Stomach (tissue), 9 donors: ENCODE measurements around the gene SMIM1. TPM values are rescaled to one million over a fixed set of nuclear protein-coding genes. Genes with fewer than 3 reads are reported as not detected.

Experiments used
- DNase-seq, 2 donors: peaks; one replicate each; pipeline versions ENCODE4 v3.0.0 to v3.0.0-alpha.2; 2013 to 2019
- H3K27ac ChIP-seq, 5 donors: fragments of 200-600 bp in 4 of 5; sonication (generic) in 4 of 5; one replicate each; pipeline ENCODE4 v1.5.1; 2013 to 2019; ENCODE audit warnings: mild to moderate bottlenecking in 1 of 5, moderate library complexity in 1 of 5
- H3K27me3 ChIP-seq, 3 donors: fragments of 200-600 bp; sonication (generic); one replicate each; pipeline ENCODE4 v1.5.1; 2017 to 2019; ENCODE audit warnings: mixed run types in 1 of 3
- H3K36me3 ChIP-seq, 4 donors: fragments of 200-600 bp; sonication (generic); 1 replicate in 3 of 4; 2 replicates in 1 of 4; pipeline ENCODE4 v1.5.1; 2016 to 2019
- H3K4me1 ChIP-seq, 4 donors: fragments of 200-600 bp; sonication (generic); one replicate each; pipeline ENCODE4 v1.5.1; 2016 to 2019
- H3K4me3 ChIP-seq, 4 donors: fragments of 200-600 bp; sonication (generic) in 3 of 4; one replicate each; pipeline ENCODE4 v1.5.1; 2016 to 2019; ENCODE audit warnings: mild to moderate bottlenecking in 1 of 4
- H3K9me3 ChIP-seq, 4 donors: fragments of 200-600 bp; sonication (generic); one replicate each; pipeline ENCODE4 v1.5.1; 2016 to 2019
- EP300 ChIP-seq: sonication (generic); formaldehyde crosslinking; IDR thresholded peaks from one replicate; pipeline ENCODE4 v1.6.1; 2017; ENCODE audit warnings: antibody characterized with exemption
- POLR2A ChIP-seq, 4 donors: fragments of 450-650 bp; IDR thresholded peaks; one replicate each; pipeline ENCODE4 v1.6.1; 2016; ENCODE audit warnings: antibody characterized with exemption in 4 of 4, control low read depth in 2 of 4, mild to moderate bottlenecking in 1 of 4, moderate library complexity in 1 of 4
- POLR2AphosphoS5 ChIP-seq, 3 donors: sonication (generic); formaldehyde crosslinking; IDR thresholded peaks; one replicate each; pipeline ENCODE4 v1.6.1; 2016; ENCODE audit warnings: antibody characterized with exemption in 3 of 3
- WGBS, 5 donors: extraction: QIAGEN DNeasy Blood & Tissue Kit in 3 of 5; methylation state at CpG; one replicate each; pipeline versions ENCODE4 v1.1.5 to v1.1.7; 2013 to 2018; 5-methylcytosine and 5-hydroxymethylcytosine counted together
- intact Hi-C: fragments of 100-400 bp; cut with DNase I; formaldehyde crosslinking; loops from one replicate; pipeline ENCODE4 v1.15.1; 2023; ENCODE audit warnings: low total_unique reads
- polyA plus RNA-seq, 3 donors: library from polyadenylated mRNA; stranded (reverse); fragments of 200-250 nt; gene quantifications; one replicate each; pipeline ENCODE4 v1.2.3, GENCODE V29; 2013
- total RNA-seq, 5 donors: library from RNA; depleted of rRNA; stranded (reverse); fragments of >200 nt; gene quantifications; one replicate each; pipeline versions ENCODE4 v1.1.0 to v1.2.3, GENCODE V29; 2014 to 2016
- TF ChIP-seq, protein P1 (sequence below), 7 experiments: fragments of 450-650 bp in 4 of 7; fragments of 200-600 bp in 3 of 7; sonication (generic) in 3 of 7; IDR thresholded peaks; one replicate each; pipeline ENCODE4 v1.5.1; 2016 to 2019; ENCODE audit warnings: antibody characterized with exemption in 7 of 7, control low read depth in 2 of 7, mild to moderate bottlenecking in 1 of 7
- donor health status: healthy with polysubstance abuse.
- donor health status: Bipolar disorder and iron deficiency.
- donor health status: healthy.

SMIM1 gene
- total and polyA plus RNA-seq, 8 donors, result 7.3 to 26.5 (median 12.5) TPM; not detected in 5

DNA sequence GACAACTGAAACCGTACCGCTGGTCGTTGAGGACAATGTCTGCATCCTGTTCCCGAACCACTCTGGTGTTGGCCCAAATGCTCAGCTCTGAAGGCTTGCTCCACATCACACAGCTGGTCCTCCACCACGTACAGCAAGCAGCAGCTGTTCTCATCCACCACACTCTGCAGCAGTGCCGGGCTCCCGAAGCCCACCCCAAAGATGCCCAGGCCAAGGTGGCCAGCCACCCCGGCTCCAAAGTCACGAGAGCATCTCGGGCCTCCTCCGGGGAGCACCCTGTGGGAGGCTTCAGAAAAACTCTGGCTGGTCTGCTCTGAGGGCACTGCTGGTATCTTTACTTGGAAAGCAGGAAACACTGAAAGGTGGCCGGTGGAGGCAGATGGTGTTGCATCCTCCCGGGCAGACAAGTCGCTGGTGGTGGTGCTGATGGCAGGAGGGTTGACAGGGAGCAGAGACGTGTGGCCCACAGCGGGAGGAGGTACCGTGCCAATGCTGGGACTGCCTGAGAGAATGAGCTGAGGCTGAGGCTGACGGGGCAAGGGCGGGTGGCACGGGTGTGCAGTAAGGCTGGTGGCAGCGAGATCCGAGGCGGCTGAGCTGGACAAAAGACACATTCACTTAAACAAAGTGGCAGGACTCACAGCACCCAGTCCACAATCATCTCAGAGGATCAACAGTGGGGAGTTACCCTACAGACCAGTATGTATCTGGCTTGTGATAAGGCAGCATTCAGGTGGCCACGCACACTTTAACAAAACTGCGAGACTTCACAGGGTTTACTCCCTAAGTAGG, 26.8 kb upstream of the SMIM1 start:
- DNase-seq, result no peak
- Histone ChIP-seq H3K4me3 (peak overlapping the region; percentile 72 to 85 (median 80)), H3K27me3 (no peaks in the 10 kb centered on the region), H3K27ac (peak overlapping the region in 1 of 5 donors; percentile 83), H3K36me3 (peaks cover 15 to 45% (median 25%) of the 10 kb centered on the region in 4 donors), H3K9me3 (no peaks in the 10 kb centered on the region), H3K4me1 (peaks cover 19 to 44% (median 32%) of the 10 kb centered on the region in 4 donors)
- 74 to 81% (median 77%) methylated on average over 25 of the region's 25 CpGs for WGBS, 5 donors
- TF ChIP-seq POLR2A (IDR thresholded peaks at IDR 0.05), result no peak
- TF ChIP-seq EP300, result no peak
- no peak for TF ChIP-seq POLR2AphosphoS5 (IDR thresholded peaks at IDR 0.05)
- TF ChIP-seq, protein P1, sequence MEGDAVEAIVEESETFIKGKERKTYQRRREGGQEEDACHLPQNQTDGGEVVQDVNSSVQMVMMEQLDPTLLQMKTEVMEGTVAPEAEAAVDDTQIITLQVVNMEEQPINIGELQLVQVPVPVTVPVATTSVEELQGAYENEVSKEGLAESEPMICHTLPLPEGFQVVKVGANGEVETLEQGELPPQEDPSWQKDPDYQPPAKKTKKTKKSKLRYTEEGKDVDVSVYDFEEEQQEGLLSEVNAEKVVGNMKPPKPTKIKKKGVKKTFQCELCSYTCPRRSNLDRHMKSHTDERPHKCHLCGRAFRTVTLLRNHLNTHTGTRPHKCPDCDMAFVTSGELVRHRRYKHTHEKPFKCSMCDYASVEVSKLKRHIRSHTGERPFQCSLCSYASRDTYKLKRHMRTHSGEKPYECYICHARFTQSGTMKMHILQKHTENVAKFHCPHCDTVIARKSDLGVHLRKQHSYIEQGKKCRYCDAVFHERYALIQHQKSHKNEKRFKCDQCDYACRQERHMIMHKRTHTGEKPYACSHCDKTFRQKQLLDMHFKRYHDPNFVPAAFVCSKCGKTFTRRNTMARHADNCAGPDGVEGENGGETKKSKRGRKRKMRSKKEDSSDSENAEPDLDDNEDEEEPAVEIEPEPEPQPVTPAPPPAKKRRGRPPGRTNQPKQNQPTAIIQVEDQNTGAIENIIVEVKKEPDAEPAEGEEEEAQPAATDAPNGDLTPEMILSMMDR (IDR thresholded peaks at IDR 0.05), result no peak
- intact Hi-C loops, result no loop called here

DNA sequence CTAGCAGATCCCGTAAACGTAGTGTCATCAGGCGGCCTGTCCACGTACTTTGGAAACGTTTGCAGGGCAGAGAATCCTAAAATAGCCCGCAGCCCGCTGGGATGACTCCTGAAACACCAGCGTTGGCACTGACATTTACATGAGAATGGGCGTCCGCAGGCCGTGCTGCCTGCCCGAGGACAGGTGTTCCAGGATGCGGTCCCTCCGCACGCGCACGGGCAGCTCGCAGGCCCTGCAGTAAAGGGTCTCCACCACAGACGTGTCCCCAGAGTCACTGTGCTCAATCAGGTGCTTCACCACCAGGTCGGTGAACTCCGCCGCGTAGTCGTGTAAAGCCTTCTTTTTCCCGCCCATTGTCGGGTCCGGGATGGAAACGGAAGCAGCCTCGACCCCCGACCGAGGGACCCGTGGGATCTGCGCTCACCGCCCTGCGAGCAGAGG, 26.1 kb upstream of the SMIM1 start:
- Histone ChIP-seq H3K27me3 (no peaks in the 10 kb centered on the region), H3K4me1 (peaks cover 19 to 44% (median 32%) of the 10 kb centered on the region in 4 donors), H3K36me3 (peaks cover 15 to 39% (median 20%) of the 10 kb centered on the region in 4 donors), H3K9me3 (no peaks in the 10 kb centered on the region), H3K27ac (peak overlapping the region; percentile 55 to 83 (median 74)), H3K4me3 (peak overlapping the region; percentile 72 to 85 (median 80))
- TF ChIP-seq POLR2AphosphoS5 (IDR thresholded peaks at IDR 0.05), result no peak
- intact Hi-C loops, result no loop called here
- 15 to 27% (median 20%) methylated on average over 21 to 35 of the region's 35 CpGs for WGBS, 5 donors
- no peak for DNase-seq

DNA sequence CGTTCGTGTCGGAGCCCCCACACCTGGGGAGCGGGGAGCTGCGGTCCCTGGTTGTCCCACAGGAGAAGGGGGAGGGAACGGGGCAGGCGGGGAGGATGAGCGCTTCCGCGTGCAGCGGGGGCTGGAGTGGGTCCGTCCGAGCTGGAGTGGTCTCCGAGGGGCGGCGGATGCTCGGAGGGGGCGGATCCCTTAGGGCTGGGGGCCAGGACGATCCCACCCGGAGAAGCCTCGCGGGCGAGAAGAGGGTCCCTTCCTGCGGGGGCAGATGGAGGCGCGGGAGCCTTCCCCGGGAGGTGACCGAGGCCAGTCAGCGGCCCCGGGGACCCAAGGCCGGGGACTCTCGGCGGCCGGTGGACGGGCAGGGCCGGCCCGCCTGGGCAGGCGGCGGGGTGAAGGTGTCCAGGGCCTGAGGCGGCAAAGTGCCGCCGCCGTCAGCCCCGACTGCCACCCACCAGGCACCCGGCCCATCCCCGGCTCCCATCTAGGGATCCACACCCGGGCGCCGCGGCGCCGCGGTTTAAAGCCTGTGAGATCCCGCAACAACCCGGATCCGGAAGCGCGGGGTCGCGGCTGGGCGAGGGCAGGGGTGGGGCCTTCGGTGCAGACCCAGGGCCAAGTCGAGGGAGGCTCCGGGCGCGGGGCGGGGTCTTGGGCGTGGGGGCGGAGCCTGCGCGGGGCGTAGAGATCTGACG, 25.6 kb upstream of the SMIM1 start:
- Histone ChIP-seq H3K4me1 (peaks cover 19 to 44% (median 32%) of the 10 kb centered on the region in 4 donors), H3K27me3 (peaks cover 0 to under 1% (median 0%) of the 10 kb centered on the region in 3 donors), H3K9me3 (no peaks in the 10 kb centered on the region), H3K4me3 (peak overlapping the region; percentile 72 to 85 (median 80)), H3K27ac (peak overlapping the region; percentile 55 to 83 (median 74)), H3K36me3 (peaks cover 11 to 33% (median 14%) of the 10 kb centered on the region in 4 donors)
- peak in 1 of 3 donors; percentile 52 for TF ChIP-seq POLR2AphosphoS5 (IDR thresholded peaks at IDR 0.05)
- TF ChIP-seq, protein P1 (IDR thresholded peaks at IDR 0.05), result no peak
- TF ChIP-seq EP300, result no peak
- no peak for TF ChIP-seq POLR2A (IDR thresholded peaks at IDR 0.05)
- 1% methylated on average over 16 to 73 of the region's 73 CpGs for WGBS, 5 donors
- peak; percentile 93 to 96 for DNase-seq
- intact Hi-C loops, result no loop called here

DNA sequence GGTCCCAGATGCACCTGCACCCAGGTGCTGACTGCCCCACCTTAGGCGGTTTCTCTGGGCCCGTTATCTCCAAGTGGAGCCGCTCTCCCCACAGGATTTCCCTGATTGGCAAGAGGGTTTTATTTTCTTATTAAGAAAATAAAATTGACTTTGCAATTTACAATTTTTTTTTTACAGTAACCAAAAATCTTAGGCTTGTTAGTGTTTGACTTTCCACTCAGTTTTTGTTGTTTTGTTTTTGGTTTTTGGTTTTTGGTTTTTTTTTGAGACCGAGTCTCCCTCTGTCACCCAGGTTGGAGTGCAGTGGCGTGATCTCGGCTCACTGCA, 25.1 kb upstream of the SMIM1 start:
- H3K9me3 ChIP-seq, result no peaks in the 10 kb centered on the region
- peaks cover 6 to 28% (median 9%) of the 10 kb centered on the region in 4 donors for H3K36me3 ChIP-seq
- peak overlapping the region in 4 of 5 donors; percentile 66 to 83 (median 78) for H3K27ac ChIP-seq
- no peak for TF ChIP-seq EP300
- TF ChIP-seq POLR2A (IDR thresholded peaks at IDR 0.05), result no peak
- TF ChIP-seq, protein P1 (IDR thresholded peaks at IDR 0.05), result no peak
- no peak for TF ChIP-seq POLR2AphosphoS5 (IDR thresholded peaks at IDR 0.05)
- intact Hi-C loops, result no loop called here
- peaks cover 0 to 6% (median 0%) of the 10 kb centered on the region in 3 donors for H3K27me3 ChIP-seq
- peaks cover 19 to 44% (median 32%) of the 10 kb centered on the region in 4 donors for H3K4me1 ChIP-seq
- peak overlapping the region; percentile 72 to 85 (median 80) for H3K4me3 ChIP-seq
- WGBS, 5 donors, result 27 to 46% (median 35%) methylated on average over 6 of the region's 6 CpGs
- no peak for DNase-seq
